HG03460 (cell line): ENCODE results near the gene PAPSS1.
A peak's percentile ranks its signal among the peaks of the same experiment; 100 is the strongest.
"Not testable (repeated sequence)": the region's sequence is repeated elsewhere in the genome, so short reads cannot be mapped to it uniquely, and the experiment has no call there.

Experiments
- ATAC-seq: cut with Tn5 transposase; IDR thresholded peaks from one replicate; pipeline ENCODE4 v1.9.1; 2021; ENCODE audit not compliant: unreplicated experiment

PAPSS1 gene

GRCh38 chr4:107719922-107720722, at the start of gene PAPSS1:
Gene PAPSS1 (minus strand): TSS chr4:107720234. CDS start chr4:107720179, 55 bp downstream.
- peak; percentile 81 for ATAC-seq

- ATAC-seq = no peak
These were observed 40.4 kb upstream of the PAPSS1 start for GRCh38 chr4:107760281-107760947.

- ATAC-seq = no peak
These were observed 37.9 kb upstream of the PAPSS1 start for GRCh38 chr4:107757864-107758476.

- no peak for ATAC-seq
These were observed 37.2 kb upstream of the PAPSS1 start for GRCh38 chr4:107757283-107757682.

GRCh38 chr4:107755841-107756356, 35.9 kb upstream of the PAPSS1 start:
- no peak for ATAC-seq

GRCh38 chr4:107751670-107752069, 31.6 kb upstream of the PAPSS1 start:
- ATAC-seq = no peak

- ATAC-seq = no peak
These were observed 27.9 kb upstream of the PAPSS1 start for GRCh38 chr4:107747748-107748486.

GRCh38 chr4:107746161-107746560, 26.1 kb upstream of the PAPSS1 start:
- no peak for ATAC-seq

- ATAC-seq = no peak
These were observed 24.5 kb upstream of the PAPSS1 start for GRCh38 chr4:107744532-107744931.

GRCh38 chr4:107743532-107743931, 23.5 kb upstream of the PAPSS1 start:
- ATAC-seq = peak; percentile 64

- ATAC-seq = no peak
These were observed 22.8 kb upstream of the PAPSS1 start for GRCh38 chr4:107742791-107743190.

- ATAC-seq = no peak
These were observed 22.2 kb upstream of the PAPSS1 start for GRCh38 chr4:107742196-107742595.

GRCh38 chr4:107740950-107741701, 21.1 kb upstream of the PAPSS1 start:
- no peak for ATAC-seq

GRCh38 chr4:107740381-107740780, 20.3 kb upstream of the PAPSS1 start:
- ATAC-seq = no peak

GRCh38 chr4:107737450-107737849, 17.4 kb upstream of the PAPSS1 start:
- ATAC-seq = no peak

- ATAC-seq = peak; percentile 60
These were observed 17.0 kb upstream of the PAPSS1 start for GRCh38 chr4:107736924-107737448.

GRCh38 chr4:107736037-107736436, 16.0 kb upstream of the PAPSS1 start:
- ATAC-seq = peak; percentile 53

GRCh38 chr4:107734120-107734519, 14.1 kb upstream of the PAPSS1 start:
- ATAC-seq = no peak

- ATAC-seq = no peak
These were observed 13.4 kb upstream of the PAPSS1 start for GRCh38 chr4:107733431-107733925.

- not testable (repeated sequence) for ATAC-seq
These were observed 9.0 kb upstream of the PAPSS1 start for GRCh38 chr4:107729050-107729449.
